Transverse colon (tissue), 4 donors: Measurements from ENCODE around the gene DTYMK. TPM values are rescaled to one million over a fixed set of nuclear protein-coding genes. Genes with fewer than 3 reads are reported as not detected.

Source experiments
- DNase-seq: peaks from one replicate; pipeline ENCODE4 v3.0.0-alpha.2; 2019
- H3K27ac ChIP-seq, 4 donors: fragments of 200-600 bp; sonication (generic); 2 replicates each; pipeline ENCODE4 v1.5.1; 2016 to 2018; ENCODE audit warnings: inconsistent platforms in 4 of 4
- H3K27me3 ChIP-seq: fragments of 200-600 bp; sonication (generic); 2 replicates; pipeline ENCODE4 v1.5.1; 2017; ENCODE audit warnings: inconsistent platforms
- H3K36me3 ChIP-seq, 4 donors: fragments of 200-600 bp; sonication (generic); 2 replicates each; pipeline ENCODE4 v1.5.1; 2017 to 2019; ENCODE audit warnings: inconsistent platforms in 4 of 4
- H3K4me1 ChIP-seq, 4 donors: fragments of 200-600 bp; sonication (generic); 2 replicates each; pipeline ENCODE4 v1.5.1; 2017 to 2020; ENCODE audit warnings: inconsistent platforms in 4 of 4
- H3K4me3 ChIP-seq, 4 donors: fragments of 200-600 bp; sonication (generic); 1 replicate in 1 of 4; 2 replicates in 3 of 4; pipeline versions ENCODE4 v1.5.1 to v1.6.1; 2017 to 2019; ENCODE audit warnings: inconsistent platforms in 4 of 4
- H3K9me3 ChIP-seq, 2 donors: fragments of 200-600 bp; sonication (generic); 2 replicates each; pipeline ENCODE4 v1.5.1; 2017 to 2019; ENCODE audit warnings: inconsistent platforms in 2 of 2
- CTCF ChIP-seq, 5 experiments: fragments of 200-600 bp in 3 of 5; fragments of 450-650 bp in 2 of 5; sonication (generic) in 3 of 5; IDR thresholded peaks; 1 replicate in 2 of 5; 2 replicates in 3 of 5; pipeline ENCODE4 v1.5.1; 2016 to 2017; ENCODE audit warnings: antibody characterized with exemption in 5 of 5, inconsistent platforms in 3 of 5, mild to moderate bottlenecking in 2 of 5, moderate library complexity in 1 of 5
- EP300 ChIP-seq: sonication (generic); formaldehyde crosslinking; IDR thresholded peaks from one replicate; pipeline ENCODE4 v1.6.1; 2017; ENCODE audit warnings: antibody characterized with exemption, low read depth
- POLR2A ChIP-seq: fragments of 450-650 bp; IDR thresholded peaks from one replicate; pipeline ENCODE4 v1.6.1; 2016; ENCODE audit warnings: antibody characterized with exemption, mild to moderate bottlenecking, moderate library complexity
- POLR2AphosphoS5 ChIP-seq, 3 donors: sonication (generic); formaldehyde crosslinking; IDR thresholded peaks; one replicate each; pipeline ENCODE4 v1.6.1; 2016; ENCODE audit warnings: antibody characterized with exemption in 3 of 3
- WGBS, 2 donors: methylation state at CpG; one replicate each; pipeline ENCODE4 v1.1.5; 2018; ENCODE audit warnings: low coverage in 1 of 2; 5-methylcytosine and 5-hydroxymethylcytosine counted together
- in situ Hi-C, 4 donors: fragments of 200-750 bp; cut with MboI; loops; one replicate each; pipeline versions ENCODE4 v1.15.0 to v1.15.1; 2017; ENCODE audit warnings: low sequenced_read_pairs in 3 of 4, low pct_ligation_motif_present in 1 of 4, low pct_unique_long_range_greater_than_20kb in 1 of 4
- intact Hi-C: fragments of 100-400 bp; cut with DNase I; formaldehyde crosslinking; loops from one replicate; pipeline ENCODE4 v1.15.1; 2023; ENCODE audit warnings: low total_unique reads
- total RNA-seq, 4 donors: library from RNA; depleted of rRNA; stranded (reverse); fragments of >200 nt; gene quantifications; one replicate each; pipeline ENCODE4 v1.1.0, GENCODE V29; 2016

The DTYMK gene
- total RNA-seq, 4 donors from 2014 or later = 3.4 to 27.9 (median 11.4) TPM

GRCh38 chr2:241656190-241656741 lies 30.3 kb downstream of the DTYMK start:
- H3K36me3 ChIP-seq = peaks cover 0 to 33% (median 8%) of the 10 kb centered on the region in 4 donors
- no peak for DNase-seq
- H3K4me1 ChIP-seq = no peaks in the 10 kb centered on the region
- no peaks in the 10 kb centered on the region for H3K27me3 ChIP-seq
- intact Hi-C loops (no loop called here), in situ Hi-C loops (no loop called here)
- WGBS, 2 donors = 94% methylated on average over 8 to 13 of the region's 13 CpGs
- no peak overlapping the region for H3K4me3 ChIP-seq
- H3K27ac ChIP-seq = no peak overlapping the region
- TF ChIP-seq POLR2AphosphoS5 (IDR thresholded peaks at IDR 0.05) = no peak
- no peak for TF ChIP-seq POLR2A
- TF ChIP-seq CTCF (IDR thresholded peaks at IDR 0.05) = no peak
- TF ChIP-seq EP300 = no peak
- H3K9me3 ChIP-seq = no peaks in the 10 kb centered on the region

DNA sequence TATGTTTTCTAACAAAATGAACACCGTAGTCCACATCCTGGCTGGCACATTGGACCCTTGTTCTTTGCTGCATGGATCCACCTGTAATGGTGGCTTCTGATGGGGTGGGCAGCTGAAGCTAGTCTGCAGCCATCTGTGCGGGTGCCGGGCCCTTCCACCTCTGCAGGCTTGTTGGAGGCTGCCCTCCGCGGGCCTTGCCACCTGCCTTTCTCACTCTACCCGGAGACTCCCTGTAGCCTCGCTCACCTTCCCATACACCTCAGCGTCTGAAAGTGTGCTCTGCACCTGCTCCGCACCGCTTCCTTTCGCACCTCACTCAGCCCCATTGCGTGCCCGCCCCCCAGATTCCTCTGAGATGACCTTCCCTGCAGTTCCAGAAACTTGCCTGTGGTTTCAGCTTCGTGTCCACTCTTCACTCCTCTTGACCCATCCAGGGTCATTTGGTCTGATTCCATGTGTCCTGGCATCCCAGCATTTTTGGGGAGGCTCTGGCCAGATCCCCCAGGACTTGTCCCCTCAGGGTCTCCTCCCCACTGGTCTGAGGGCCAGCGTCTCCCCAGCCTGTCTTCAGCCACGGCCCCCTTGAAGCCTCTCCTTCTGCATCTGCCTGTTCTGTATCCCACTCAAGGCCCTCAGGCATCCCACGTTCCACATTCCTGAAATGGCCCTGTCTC lies 31.0 kb downstream of the DTYMK start:
- H3K9me3 ChIP-seq = no peaks in the 10 kb centered on the region
- intact Hi-C loops (no loop called here), in situ Hi-C loops (no loop called here)
- H3K4me3 ChIP-seq = no peak overlapping the region
- WGBS, 2 donors = 96 to 97% methylated on average over 7 to 17 of the region's 17 CpGs
- no peaks in the 10 kb centered on the region for H3K4me1 ChIP-seq
- H3K27me3 ChIP-seq = no peaks in the 10 kb centered on the region
- H3K27ac ChIP-seq = no peak overlapping the region
- TF ChIP-seq CTCF (IDR thresholded peaks at IDR 0.05) (no peak), POLR2A (no peak), POLR2AphosphoS5 (IDR thresholded peaks at IDR 0.05) (no peak), EP300 (no peak)
- no peak for DNase-seq
- peaks cover 0 to 33% (median 9%) of the 10 kb centered on the region in 4 donors for H3K36me3 ChIP-seq

GRCh38 chr2:241654551-241654950 lies 32.1 kb downstream of the DTYMK start:
- Histone ChIP-seq H3K9me3 (no peaks in the 10 kb centered on the region), H3K4me1 (peaks cover 0 to 4% (median 0%) of the 10 kb centered on the region in 4 donors), H3K27ac (no peak overlapping the region), H3K36me3 (peaks cover 0 to 33% (median 8%) of the 10 kb centered on the region in 4 donors), H3K27me3 (no peaks in the 10 kb centered on the region), H3K4me3 (no peak overlapping the region)
- TF ChIP-seq EP300 (no peak), POLR2A (no peak), CTCF (IDR thresholded peaks at IDR 0.05) (no peak), POLR2AphosphoS5 (IDR thresholded peaks at IDR 0.05) (no peak)
- WGBS, 2 donors = 95 to 100% methylated on average over 1 to 12 of the region's 12 CpGs
- intact Hi-C loops = no loop called here
- no peak for DNase-seq
- in situ Hi-C loops = no loop called here

- intact Hi-C loops = no loop called here
- Histone ChIP-seq H3K9me3 (no peaks in the 10 kb centered on the region), H3K4me1 (peaks cover 0 to 8% (median 2%) of the 10 kb centered on the region in 4 donors), H3K36me3 (peaks cover 0 to 26% (median 8%) of the 10 kb centered on the region in 4 donors), H3K27ac (no peak overlapping the region), H3K4me3 (no peak overlapping the region), H3K27me3 (no peaks in the 10 kb centered on the region)
- 94% methylated on average over 13 of the region's 13 CpGs; no CpG with 5 or more reads in 1 of the 2 donors for WGBS, 2 donors
- TF ChIP-seq POLR2AphosphoS5 (IDR thresholded peaks at IDR 0.05) = no peak
- TF ChIP-seq POLR2A = no peak
- no peak for TF ChIP-seq CTCF (IDR thresholded peaks at IDR 0.05)
- TF ChIP-seq EP300 = no peak
- DNase-seq = no peak
- in situ Hi-C loops = no loop called here
These were observed 33.3 kb downstream of the DTYMK start for GRCh38 chr2:241653210-241653750.
